Panc1 (cell line): ENCODE data around the gene GGT5. TPM values are rescaled to one million over a fixed set of nuclear protein-coding genes. Genes with fewer than 3 reads are reported as not detected.
A peak's percentile ranks its signal among the peaks of the same experiment; 100 is the strongest.
"Not testable (repeated sequence)": the region's sequence is repeated elsewhere in the genome, so short reads cannot be mapped to it uniquely, and the experiment has no call there.

Experiments used
- ATAC-seq: fragments of 200-7000 bp; cut with Tn5 transposase; 2 replicates; pipeline ENCODE4 v1.9.1; 2020; ENCODE audit warnings: mild to moderate bottlenecking, moderate library complexity
- BruUV-seq: library from RNA; stranded (reverse); fragments of 400-500 nt; replicated peaks from 2 replicates; lab custom pipeline; 2021; lab: Mats Ljungman, UMichigan
- CTCF ChIA-PET: fragments of 300-600 bp; sonication (Branson Sonifier 250); formaldehyde crosslinking; loops from one replicate; lab custom pipeline; 2022; ENCODE audit warnings: antibody characterized with exemption; lab: Charles Lee
- POLR2A ChIA-PET: fragments of 300-600 bp; sonication (Branson Sonifier 250); formaldehyde crosslinking; loops from one replicate; lab custom pipeline; 2022; ENCODE audit warnings: antibody characterized with exemption; lab: Charles Lee
- DNase-seq: peaks from one replicate; pipeline ENCODE4 v3.0.0-alpha.2; 2010; ENCODE audit warnings: low read depth, low spot score
- H3K27ac ChIP-seq: 2 replicates; pipeline ENCODE4 v1.5.1; 2011; ENCODE audit warnings: mild to moderate bottlenecking, low read length, inconsistent platforms
- H3K27me3 ChIP-seq: fragments of 200-500 bp; sonication (Bioruptor generic); 2 replicates; pipeline ENCODE4 v1.6.0; 2014; ENCODE audit warnings: low read length, inconsistent platforms; ENCODE audit not compliant: control insufficient read depth, insufficient read depth
- H3K36me3 ChIP-seq: fragments of 200-500 bp; sonication (Bioruptor generic); 2 replicates; pipeline ENCODE4 v1.5.1; 2014; ENCODE audit warnings: inconsistent platforms, mild to moderate bottlenecking, low read length, moderate library complexity; ENCODE audit not compliant: control insufficient read depth, insufficient read depth
- H3K4me1 ChIP-seq: 2 replicates; pipeline ENCODE4 v1.5.1; 2011; ENCODE audit warnings: inconsistent platforms, mild to moderate bottlenecking, low read length, moderate library complexity; ENCODE audit not compliant: control insufficient read depth, insufficient read depth
- H3K4me3 ChIP-seq, 2 experiments: 2 replicates each; pipeline ENCODE4 v1.5.1; 2011 to 2012; ENCODE audit warnings: low read depth in 2 of 2, low read length in 2 of 2, mild to moderate bottlenecking in 2 of 2, inconsistent platforms in 1 of 2, moderate library complexity in 1 of 2
- H3K9me3 ChIP-seq: fragments of 200-500 bp; sonication (Bioruptor generic); 2 replicates; pipeline ENCODE4 v1.5.1; 2014; ENCODE audit warnings: low read depth, mild to moderate bottlenecking, inconsistent platforms, low read length, moderate library complexity; ENCODE audit not compliant: control insufficient read depth, insufficient read depth
- POLR2AphosphoS5 ChIP-seq: IDR thresholded peaks from 2 replicates; pipeline ENCODE4 v1.6.1; 2012; ENCODE audit warnings: mild to moderate bottlenecking, low read depth, low read length, moderate library complexity
- SIN3A ChIP-seq: IDR thresholded peaks from 2 replicates; pipeline ENCODE4 v1.6.1; 2012; ENCODE audit warnings: low read depth, mild to moderate bottlenecking, low read length, moderate library complexity, borderline replicate concordance; ENCODE audit not compliant: insufficient read depth
- TCF7L2 ChIP-seq: IDR thresholded peaks from 2 replicates; pipeline ENCODE4 v1.6.1; 2011; ENCODE audit warnings: mild to moderate bottlenecking, low read depth, low read length, inconsistent platforms
- in situ Hi-C: cut with HindIII; loops from 2 replicates; pipeline ENCODE4 v1.10.0; 2016; ENCODE audit warnings: low sequenced_read_pairs, low pct_unique_long_range_greater_than_20kb
- intact Hi-C: fragments of 100-400 bp; cut with micrococcal nuclease; formaldehyde crosslinking; loops from one replicate; pipeline ENCODE4 v1.10.0; 2022; ENCODE audit not compliant: unreplicated experiment
- total RNA-seq: library from RNA; stranded (reverse); gene quantifications from one replicate; pipeline ENCODE4 v1.2.1, GENCODE V29; 2021; ENCODE audit not compliant: unreplicated experiment
- TF ChIP-seq, protein P1 (sequence below): fragments of 450-650 bp; IDR thresholded peaks from 2 replicates; pipeline ENCODE4 v1.5.1; 2017; ENCODE audit warnings: mild to moderate bottlenecking
- TF ChIP-seq, protein P2 (sequence below), 2 experiments: IDR thresholded peaks; 2 replicates each; pipeline ENCODE4 v1.6.1; 2011 to 2012; ENCODE audit warnings: low read depth in 2 of 2, control low read depth in 1 of 2, low read length in 1 of 2, mild to moderate bottlenecking in 1 of 2, moderate library complexity in 1 of 2; ENCODE audit not compliant: insufficient read depth in 1 of 2

GGT5 gene
- total RNA-seq, 1 experiment from 2014 or later = 3.6 TPM

DNA sequence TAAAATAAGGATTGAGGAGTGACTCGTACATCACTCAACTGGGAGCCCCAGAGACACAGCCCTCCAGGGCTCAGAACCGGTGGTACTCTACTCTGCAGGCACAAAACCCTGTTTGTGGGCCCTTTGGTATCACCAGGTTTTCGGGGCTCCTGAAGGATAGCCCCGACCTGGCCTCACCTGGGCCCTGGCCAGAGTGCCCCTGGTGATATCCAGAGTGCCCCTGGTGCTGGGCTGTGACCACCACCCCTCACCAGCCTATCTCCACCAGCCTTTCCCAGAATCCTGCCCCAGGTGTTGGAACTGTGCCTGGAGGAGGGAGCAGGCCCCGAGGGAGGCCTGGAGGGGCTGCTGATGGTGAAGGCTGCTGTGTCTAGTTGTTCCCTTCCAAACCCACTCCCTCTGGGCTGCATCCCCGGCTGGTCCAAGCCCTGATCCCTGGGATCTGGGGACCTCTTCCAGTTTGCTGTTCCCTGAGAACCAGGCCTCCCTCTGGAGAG lies 2.2 kb upstream of the GGT5 start:
- BruUV-seq = no TSS peak
- no peaks in the 10 kb centered on the region for H3K9me3 ChIP-seq
- H3K4me1 ChIP-seq = peaks cover 18% of the 10 kb centered on the region
- TF ChIP-seq POLR2AphosphoS5 (no peak), SIN3A (no peak)
- TF ChIP-seq, protein P1, sequence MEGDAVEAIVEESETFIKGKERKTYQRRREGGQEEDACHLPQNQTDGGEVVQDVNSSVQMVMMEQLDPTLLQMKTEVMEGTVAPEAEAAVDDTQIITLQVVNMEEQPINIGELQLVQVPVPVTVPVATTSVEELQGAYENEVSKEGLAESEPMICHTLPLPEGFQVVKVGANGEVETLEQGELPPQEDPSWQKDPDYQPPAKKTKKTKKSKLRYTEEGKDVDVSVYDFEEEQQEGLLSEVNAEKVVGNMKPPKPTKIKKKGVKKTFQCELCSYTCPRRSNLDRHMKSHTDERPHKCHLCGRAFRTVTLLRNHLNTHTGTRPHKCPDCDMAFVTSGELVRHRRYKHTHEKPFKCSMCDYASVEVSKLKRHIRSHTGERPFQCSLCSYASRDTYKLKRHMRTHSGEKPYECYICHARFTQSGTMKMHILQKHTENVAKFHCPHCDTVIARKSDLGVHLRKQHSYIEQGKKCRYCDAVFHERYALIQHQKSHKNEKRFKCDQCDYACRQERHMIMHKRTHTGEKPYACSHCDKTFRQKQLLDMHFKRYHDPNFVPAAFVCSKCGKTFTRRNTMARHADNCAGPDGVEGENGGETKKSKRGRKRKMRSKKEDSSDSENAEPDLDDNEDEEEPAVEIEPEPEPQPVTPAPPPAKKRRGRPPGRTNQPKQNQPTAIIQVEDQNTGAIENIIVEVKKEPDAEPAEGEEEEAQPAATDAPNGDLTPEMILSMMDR = no peak
- no peaks in the 10 kb centered on the region for H3K36me3 ChIP-seq
- DNase-seq (no peak), ATAC-seq (peak; percentile 33)
- ChIA-PET POLR2A (no interaction called here), CTCF (interaction anchor here (0.6 to 1.2 kb wide), 3 partner anchors 19 to 57 kb away, joined by 3 to 19 read pairs (median 4); no protein-coding TSS in a partner anchor)
- intact Hi-C loops = loop anchor here (2.0 kb wide), 1 partner anchor 58 kb away; no protein-coding TSS in a partner anchor
- no peak overlapping the region for H3K4me3 ChIP-seq
- no peaks in the 10 kb centered on the region for H3K27me3 ChIP-seq
- H3K27ac ChIP-seq = peak overlapping the region; percentile 80
- in situ Hi-C loops = no loop called here

DNA sequence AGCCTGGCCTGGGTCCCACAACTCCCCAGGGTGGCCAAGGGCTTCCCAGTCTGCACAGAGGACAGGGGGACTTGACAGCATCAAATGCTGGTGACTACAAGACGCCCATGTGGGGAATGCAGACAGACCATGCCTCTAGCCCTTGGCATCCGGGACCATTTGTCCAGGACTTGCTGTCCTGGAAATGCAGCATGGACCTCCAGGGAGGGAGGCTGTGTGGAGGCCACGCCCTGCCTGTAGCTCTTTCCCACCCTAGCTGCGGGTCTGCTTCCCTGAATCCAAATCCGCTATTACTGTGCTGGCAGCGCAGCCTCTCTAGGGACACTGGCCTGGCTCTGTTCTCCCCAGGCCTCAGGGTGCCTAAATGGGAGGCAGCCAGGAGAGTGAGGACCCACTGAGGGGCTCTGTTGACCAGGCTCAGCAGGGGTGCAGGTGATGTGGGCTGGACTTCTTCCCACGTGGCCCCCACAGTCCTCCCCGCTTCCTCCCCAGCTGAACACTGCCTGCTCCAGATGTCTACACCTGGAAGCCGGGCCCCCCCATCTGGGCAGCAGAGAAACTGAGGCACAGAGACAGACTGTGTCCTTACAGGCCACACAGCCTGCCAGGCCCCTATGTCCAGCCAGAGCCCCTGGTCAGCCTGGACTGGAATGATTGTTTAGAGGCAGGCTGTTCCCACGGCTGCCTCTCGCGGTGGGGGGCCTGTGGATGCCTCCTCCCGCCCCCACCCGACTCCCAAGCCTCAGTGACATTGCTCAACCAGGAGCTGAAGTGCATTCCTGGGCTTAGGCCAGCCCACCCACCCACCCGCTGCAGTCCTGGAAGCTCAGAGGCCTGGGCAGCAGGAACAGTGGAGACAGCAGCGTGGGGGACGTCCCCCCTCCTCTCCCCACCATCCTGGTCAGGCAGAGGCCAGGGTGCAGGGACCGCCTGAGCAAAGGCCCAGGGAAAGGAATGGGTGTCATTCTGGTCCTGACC lies 991 bp upstream of the GGT5 start:
- H3K27me3 ChIP-seq, H3K9me3 ChIP-seq, H3K4me3 ChIP-seq, H3K36me3 ChIP-seq, in situ Hi-C loops, POLR2A ChIA-PET, BruUV-seq, DNase-seq: not testable (repeated sequence)
- ATAC-seq = peak; percentile 50; the same call in 1 of the 2 replicates
- intact Hi-C loops = loop anchor here (2.0 kb wide), 1 partner anchor 57 kb away; no protein-coding TSS in a partner anchor
- CTCF ChIA-PET = interaction anchor here (1.5 kb wide), 1 partner anchor 56 kb away, joined by 6 read pairs; no protein-coding TSS in a partner anchor
- Histone ChIP-seq H3K27ac (peak overlapping the region; percentile 65), H3K4me1 (peaks cover 18% of the 10 kb centered on the region)

DNA sequence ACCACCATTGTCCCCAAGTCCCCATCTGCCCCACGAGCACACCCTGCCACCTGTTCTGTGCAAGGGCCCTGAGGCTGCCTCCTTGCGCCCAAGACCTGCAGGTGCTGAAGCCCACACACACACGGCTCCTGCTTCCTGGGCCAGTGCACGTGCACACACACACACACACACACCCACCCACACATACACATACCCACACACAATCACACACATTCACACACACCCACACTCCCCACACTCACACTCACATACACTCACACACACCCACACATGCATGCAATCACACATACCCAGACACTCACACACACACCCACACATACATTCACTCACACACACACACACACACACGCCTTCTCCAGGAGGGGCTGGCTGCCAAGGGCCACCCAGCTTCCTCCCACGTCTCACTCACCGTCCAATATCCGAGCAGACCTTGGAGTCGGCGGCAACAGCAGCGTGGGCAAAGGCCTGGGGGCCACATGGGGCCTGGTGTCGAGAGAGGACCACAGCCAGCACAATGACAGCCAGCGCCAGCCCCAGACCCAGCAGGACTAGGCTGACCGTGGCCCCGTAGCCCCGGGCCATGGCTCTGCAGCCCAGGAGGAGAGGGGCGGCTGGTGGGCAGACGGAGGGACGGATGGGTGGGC lies 616 bp downstream of the GGT5 start:
- ATAC-seq (no peak), DNase-seq (no peak)
- ChIA-PET CTCF (no interaction called here), POLR2A (no interaction called here)
- in situ Hi-C loops = no loop called here
- H3K4me1 ChIP-seq = peaks cover 18% of the 10 kb centered on the region
- H3K27me3 ChIP-seq = no peaks in the 10 kb centered on the region
- peak overlapping the region; percentile 63 for H3K27ac ChIP-seq
- TF ChIP-seq SIN3A (no peak), POLR2AphosphoS5 (no peak), TCF7L2 (no peak)
- TF ChIP-seq, protein P1 = no peak
- TF ChIP-seq, protein P2, sequence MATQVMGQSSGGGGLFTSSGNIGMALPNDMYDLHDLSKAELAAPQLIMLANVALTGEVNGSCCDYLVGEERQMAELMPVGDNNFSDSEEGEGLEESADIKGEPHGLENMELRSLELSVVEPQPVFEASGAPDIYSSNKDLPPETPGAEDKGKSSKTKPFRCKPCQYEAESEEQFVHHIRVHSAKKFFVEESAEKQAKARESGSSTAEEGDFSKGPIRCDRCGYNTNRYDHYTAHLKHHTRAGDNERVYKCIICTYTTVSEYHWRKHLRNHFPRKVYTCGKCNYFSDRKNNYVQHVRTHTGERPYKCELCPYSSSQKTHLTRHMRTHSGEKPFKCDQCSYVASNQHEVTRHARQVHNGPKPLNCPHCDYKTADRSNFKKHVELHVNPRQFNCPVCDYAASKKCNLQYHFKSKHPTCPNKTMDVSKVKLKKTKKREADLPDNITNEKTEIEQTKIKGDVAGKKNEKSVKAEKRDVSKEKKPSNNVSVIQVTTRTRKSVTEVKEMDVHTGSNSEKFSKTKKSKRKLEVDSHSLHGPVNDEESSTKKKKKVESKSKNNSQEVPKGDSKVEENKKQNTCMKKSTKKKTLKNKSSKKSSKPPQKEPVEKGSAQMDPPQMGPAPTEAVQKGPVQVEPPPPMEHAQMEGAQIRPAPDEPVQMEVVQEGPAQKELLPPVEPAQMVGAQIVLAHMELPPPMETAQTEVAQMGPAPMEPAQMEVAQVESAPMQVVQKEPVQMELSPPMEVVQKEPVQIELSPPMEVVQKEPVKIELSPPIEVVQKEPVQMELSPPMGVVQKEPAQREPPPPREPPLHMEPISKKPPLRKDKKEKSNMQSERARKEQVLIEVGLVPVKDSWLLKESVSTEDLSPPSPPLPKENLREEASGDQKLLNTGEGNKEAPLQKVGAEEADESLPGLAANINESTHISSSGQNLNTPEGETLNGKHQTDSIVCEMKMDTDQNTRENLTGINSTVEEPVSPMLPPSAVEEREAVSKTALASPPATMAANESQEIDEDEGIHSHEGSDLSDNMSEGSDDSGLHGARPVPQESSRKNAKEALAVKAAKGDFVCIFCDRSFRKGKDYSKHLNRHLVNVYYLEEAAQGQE (IDR thresholded peaks at IDR 0.05; ENCODE audit: insufficient read depth in 1 of 2, low read depth in 2 of 2, low read length in 1 of 2) = no peak
- no TSS peak for BruUV-seq
- H3K4me3 ChIP-seq = peak overlapping the region in 1 of 2 experiments; percentile 12; a peak in 1 of 4 replicates
- no peaks in the 10 kb centered on the region for H3K36me3 ChIP-seq
- intact Hi-C loops = no loop called here
- H3K9me3 ChIP-seq = no peaks in the 10 kb centered on the region

DNA sequence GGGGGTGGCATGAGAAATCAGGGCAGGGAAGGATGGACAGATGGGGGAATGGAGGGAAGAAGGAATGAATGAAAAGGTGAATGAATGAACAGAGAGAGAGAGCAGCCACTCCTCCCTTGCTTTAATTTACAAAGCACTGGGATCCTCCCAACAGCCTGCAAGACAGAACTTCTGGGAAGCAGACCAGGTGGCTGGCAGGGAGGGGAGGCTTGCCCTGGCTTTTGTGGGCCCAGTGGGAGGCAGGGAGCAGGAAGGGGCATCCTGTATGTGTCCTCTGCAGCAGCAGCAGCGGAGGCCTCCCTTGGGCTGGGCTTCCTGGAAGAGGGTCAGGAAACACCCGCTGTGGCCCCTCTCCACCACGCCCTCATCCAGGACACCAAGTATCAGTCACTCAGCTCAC lies 1.5 kb downstream of the GGT5 start:
- BruUV-seq, DNase-seq, intact Hi-C loops, H3K4me3 ChIP-seq, ATAC-seq, H3K9me3 ChIP-seq, H3K36me3 ChIP-seq, H3K27me3 ChIP-seq, in situ Hi-C loops: not testable (repeated sequence)
- CTCF ChIA-PET = interaction anchor here (0.6 to 1.1 kb wide), 2 partner anchors 31 to 52 kb away, joined by 3 read pairs; no protein-coding TSS in a partner anchor
- Histone ChIP-seq H3K4me1 (peaks cover 18% of the 10 kb centered on the region), H3K27ac (peak overlapping the region; percentile 67)
- POLR2A ChIA-PET = interaction anchor here (0.6 kb wide), 1 partner anchor 233 kb away, joined by 3 read pairs; no protein-coding TSS in a partner anchor
